ENCODE measurements around the gene MCC. TPM values are rescaled to one million over a fixed set of nuclear protein-coding genes. Genes with fewer than 3 reads are reported as not detected.

MCC gene
- polyA plus RNA-seq, 1 donor = 33.2 TPM

- DNase-seq = peak; percentile 100
Observed at GRCh38 chr5:112976432-112977309, 511.6 kb downstream of the MCC start, which contains the start of gene DCP2. Gene DCP2 (plus strand): TSS chr5:112976798. CDS start chr5:112976934, 136 bp downstream.

- no peak for DNase-seq
Observed at GRCh38 chr5:112975721-112976431, 512.4 kb downstream of the MCC start.

GRCh38 chr5:112974901-112975300 lies 513.4 kb downstream of the MCC start:
- DNase-seq = no peak

- no peak for DNase-seq
Observed at GRCh38 chr5:112973904-112974303, 514.3 kb downstream of the MCC start.

- no peak for DNase-seq
Observed at GRCh38 chr5:112973036-112973435, 515.2 kb downstream of the MCC start.

Other genes starting within 250 kb of the MCC start
- 0.12 TPM for gene TSSK1B, start 53.5 kb downstream of the MCC start, polyA plus RNA-seq (ENCODE audit: insufficient read length)
- 53.4 TPM for gene YTHDC2, start 25.2 kb upstream of the MCC start, polyA plus RNA-seq (ENCODE audit: insufficient read length)

Measured in left kidney (tissue), 2 donors.